Activated CD4-positive, alpha-beta T cell treated with anti-CD3 and anti-CD28 coated beads, Interleukin-2, amount 10 ng/mL, durations not matched to agents 24 days and 14 days (primary cell): ENCODE data around the gene TSHZ1. TPM values are rescaled to one million over a fixed set of nuclear protein-coding genes. Genes with fewer than 3 reads are reported as not detected.
A peak's percentile ranks its signal among the peaks of the same experiment; 100 is the strongest.

Source experiments
- DNase-seq: peaks from one replicate; pipeline ENCODE4 v3.0.0; 2022
- H3K27ac Mint-ChIP-seq: one replicate; pipeline ENCODE4 v1.8.0; 2022; ENCODE audit warnings: mild to moderate bottlenecking, mixed read lengths
- H3K27me3 Mint-ChIP-seq: one replicate; pipeline ENCODE4 v1.8.0; 2022; ENCODE audit warnings: mixed read lengths
- H3K36me3 Mint-ChIP-seq: one replicate; pipeline ENCODE4 v1.8.0; 2022; ENCODE audit warnings: low read depth, mild to moderate bottlenecking, mixed read lengths
- H3K4me1 Mint-ChIP-seq: one replicate; pipeline ENCODE4 v1.8.0; 2021; ENCODE audit warnings: mixed read lengths
- H3K4me3 Mint-ChIP-seq: one replicate; pipeline ENCODE4 v1.8.0; 2022; ENCODE audit warnings: mild to moderate bottlenecking, moderate library complexity, mixed read lengths
- H3K9me3 Mint-ChIP-seq: one replicate; pipeline ENCODE4 v1.8.0; 2021; ENCODE audit warnings: mixed read lengths
- intact Hi-C: fragments of 100-400 bp; cut with micrococcal nuclease; formaldehyde crosslinking; loops from one replicate; pipeline ENCODE4 v1.15.1; 2023
- total RNA-seq: library from RNA; stranded (reverse); gene quantifications from 2 replicates; pipeline ENCODE4 v1.2.3, GENCODE V29; 2022

TSHZ1 gene
- total RNA-seq, 1 donor from 2014 or later = 12.4 TPM

DNA sequence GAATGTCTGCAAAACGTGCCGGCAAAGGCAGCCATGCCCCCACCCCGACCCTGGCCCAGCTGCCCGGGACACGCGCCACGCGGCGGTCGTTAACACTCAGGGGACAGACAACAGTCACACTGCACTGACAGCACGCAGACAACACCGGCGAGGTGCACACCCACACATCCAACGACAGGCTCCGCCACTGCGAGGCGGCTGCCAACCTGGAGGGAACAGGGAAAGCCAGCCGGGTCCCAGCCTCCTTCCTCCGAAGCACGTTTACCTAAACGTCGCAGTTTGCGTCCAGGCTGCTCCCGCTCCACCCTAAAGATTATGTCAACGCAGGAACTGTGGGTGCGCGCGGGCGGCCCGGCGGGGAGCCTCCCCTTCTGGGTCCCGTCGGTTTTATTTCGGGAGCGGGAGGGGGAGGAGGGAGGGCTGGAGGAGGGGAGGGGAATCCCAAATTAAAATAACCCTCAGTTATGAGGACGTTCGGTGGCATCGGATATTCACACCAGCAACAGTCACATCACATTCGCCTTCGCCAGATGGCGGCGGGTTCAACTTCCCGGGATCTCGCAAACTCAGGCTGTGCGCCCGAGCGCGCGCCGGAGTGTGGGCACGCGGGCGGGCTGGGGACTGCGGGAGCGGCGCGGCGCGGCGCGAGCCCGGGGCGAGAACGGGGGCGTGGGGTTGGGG, 2.3 kb upstream of the TSHZ1 start:
- DNase-seq = peak; percentile 83
- Mint-ChIP-seq H3K27me3 (peaks cover 24% of the 10 kb centered on the region), H3K36me3 (peaks cover 18% of the 10 kb centered on the region), H3K27ac (peak overlapping the region; percentile 93), H3K9me3 (no peaks in the 10 kb centered on the region), H3K4me3 (peak overlapping the region; percentile 91), H3K4me1 (peaks cover 42% of the 10 kb centered on the region)
- intact Hi-C loops = loop anchor here (2.0 to 5.0 kb wide), 3 partner anchors 216 to 611 kb away; partner anchors contain the start of gene ZNF407

DNA sequence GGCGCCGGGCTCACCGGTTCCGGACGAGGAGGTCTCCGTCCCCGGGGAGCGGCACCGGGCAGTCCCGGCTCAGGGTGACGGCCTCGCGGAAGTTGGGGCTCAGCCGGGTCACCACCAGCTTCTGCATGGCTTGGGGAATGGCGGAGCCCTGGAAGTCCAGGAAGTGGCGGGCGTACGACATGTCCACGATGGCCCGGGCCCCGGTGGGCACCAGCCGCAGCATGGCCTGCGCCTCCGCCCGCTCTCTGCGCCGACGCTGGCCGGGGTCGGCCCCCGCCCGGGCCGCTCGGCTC, 1.8 kb upstream of the TSHZ1 start:
- DNase-seq = no peak
- H3K4me3 Mint-ChIP-seq = peak overlapping the region; percentile 91
- no peaks in the 10 kb centered on the region for H3K9me3 Mint-ChIP-seq
- peaks cover 45% of the 10 kb centered on the region for H3K4me1 Mint-ChIP-seq
- peaks cover 24% of the 10 kb centered on the region for H3K27me3 Mint-ChIP-seq
- H3K27ac Mint-ChIP-seq = peak overlapping the region; percentile 93
- peaks cover 18% of the 10 kb centered on the region for H3K36me3 Mint-ChIP-seq
- intact Hi-C loops = loop anchor here (2.0 to 5.0 kb wide), 3 partner anchors 216 to 612 kb away; partner anchors contain the start of gene ZNF407

GRCh38 chr18:75209129-75209950, 1.3 kb upstream of the TSHZ1 start, which contains the start of gene PTGR3:
Gene PTGR3, minus strand, starts transcription at chr18:75209139. Its CDS starts 81 bp downstream, at chr18:75209058.
- peak; percentile 94 for DNase-seq
- Mint-ChIP-seq H3K27ac (peak within 1 kb of the TSS; percentile 96), H3K4me1 (peaks cover 50% of the 10 kb centered on the region), H3K9me3 (no peaks in the 10 kb centered on the region), H3K27me3 (peaks cover 24% of the 10 kb centered on the region), H3K36me3 (peaks cover 18% of the 10 kb centered on the region), H3K4me3 (peak within 1 kb of the TSS; percentile 97)
- intact Hi-C loops = loop anchor here (2.0 to 5.0 kb wide), 3 partner anchors 217 to 613 kb away; partner anchors contain the start of gene ZNF407

- intact Hi-C loops = loop anchor here (1.0 to 10.0 kb wide), 8 partner anchors 37 to 1282 kb away; partner anchors contain the start of genes FBXO15, TIMM21 and ZNF407
- H3K4me1 Mint-ChIP-seq = peaks cover 52% of the 10 kb centered on the region
- no peak for DNase-seq
- H3K9me3 Mint-ChIP-seq = no peaks in the 10 kb centered on the region
- peak overlapping the region; percentile 97 for H3K4me3 Mint-ChIP-seq
- H3K27me3 Mint-ChIP-seq = peaks cover 24% of the 10 kb centered on the region
- peaks cover 20% of the 10 kb centered on the region for H3K36me3 Mint-ChIP-seq
- H3K27ac Mint-ChIP-seq = peak overlapping the region; percentile 95
Observed at GRCh38 chr18:75209951-75210258, 692 bp upstream of the TSHZ1 start.

GRCh38 chr18:75211002-75211621, 515 bp downstream of the TSHZ1 start:
- H3K4me1 Mint-ChIP-seq = peaks cover 48% of the 10 kb centered on the region
- DNase-seq = peak; percentile 80
- H3K27ac Mint-ChIP-seq = peak overlapping the region; percentile 95
- intact Hi-C loops = loop anchor here (5.0 to 10.0 kb wide), 3 partner anchors 1066 to 1281 kb away; partner anchors contain the start of genes FBXO15 and TIMM21
- H3K9me3 Mint-ChIP-seq = no peaks in the 10 kb centered on the region
- peaks cover 12% of the 10 kb centered on the region for H3K27me3 Mint-ChIP-seq
- peak overlapping the region; percentile 97 for H3K4me3 Mint-ChIP-seq
- H3K36me3 Mint-ChIP-seq = peaks cover 16% of the 10 kb centered on the region

GRCh38 chr18:75211626-75211952, 992 bp downstream of the TSHZ1 start:
- Mint-ChIP-seq H3K9me3 (no peaks in the 10 kb centered on the region), H3K36me3 (peaks cover 18% of the 10 kb centered on the region), H3K4me1 (peaks cover 52% of the 10 kb centered on the region), H3K27ac (no peak overlapping the region), H3K4me3 (no peak overlapping the region), H3K27me3 (peaks cover 7% of the 10 kb centered on the region)
- intact Hi-C loops = loop anchor here (5.0 to 10.0 kb wide), 3 partner anchors 1067 to 1281 kb away; partner anchors contain the start of genes FBXO15 and TIMM21
- DNase-seq = no peak

DNA sequence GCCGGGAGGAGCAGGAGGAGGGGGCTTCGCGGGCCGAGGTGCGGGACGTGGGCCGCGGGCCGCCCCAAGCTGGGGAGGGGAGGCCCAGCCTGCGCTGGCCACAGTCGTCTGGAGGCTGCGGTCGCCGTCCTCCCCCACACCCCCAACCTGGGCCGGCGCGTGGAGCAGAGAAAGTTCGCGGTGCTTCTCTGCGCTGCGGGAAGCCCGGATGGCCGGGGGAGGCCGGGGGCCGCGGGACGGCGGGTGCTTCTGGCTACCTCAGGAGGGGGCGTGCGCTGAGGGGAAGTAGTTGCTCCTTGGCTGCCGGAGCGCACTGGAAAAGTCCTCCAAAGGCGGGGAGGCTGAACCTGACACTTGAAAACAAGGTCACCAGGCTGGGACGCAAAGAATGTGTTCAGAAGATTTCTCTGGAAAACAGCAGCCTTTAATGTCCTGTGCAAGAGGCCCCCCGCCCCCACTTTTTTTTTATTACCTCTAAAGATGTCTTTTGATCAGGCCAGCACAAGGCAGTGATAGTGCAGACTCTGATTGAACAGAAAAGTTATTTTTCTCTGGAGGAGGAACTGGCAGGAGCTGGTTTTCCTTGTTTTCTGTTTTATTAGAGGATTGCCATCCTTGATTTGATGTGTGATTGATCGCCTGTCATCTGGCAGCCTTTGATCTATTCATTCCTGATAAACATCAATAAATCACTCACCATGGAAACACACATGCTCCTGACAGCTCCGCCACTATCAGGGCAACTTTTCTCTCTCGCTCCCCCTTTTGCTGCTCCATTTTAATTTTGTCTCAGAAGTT, 1.6 kb downstream of the TSHZ1 start:
- H3K27me3 Mint-ChIP-seq = peaks cover 5% of the 10 kb centered on the region
- H3K36me3 Mint-ChIP-seq = peaks cover 17% of the 10 kb centered on the region
- peak; percentile 81 for DNase-seq
- peak overlapping the region; percentile 85 for H3K4me3 Mint-ChIP-seq
- H3K27ac Mint-ChIP-seq = peak overlapping the region; percentile 75
- intact Hi-C loops = loop anchor here (5.0 to 10.0 kb wide), 3 partner anchors 1067 to 1280 kb away; partner anchors contain the start of genes FBXO15 and TIMM21
- peaks cover 55% of the 10 kb centered on the region for H3K4me1 Mint-ChIP-seq
- no peaks in the 10 kb centered on the region for H3K9me3 Mint-ChIP-seq

- no peaks in the 10 kb centered on the region for H3K9me3 Mint-ChIP-seq
- peaks cover 12% of the 10 kb centered on the region for H3K36me3 Mint-ChIP-seq
- intact Hi-C loops = loop anchor here (5.0 to 10.0 kb wide), 3 partner anchors 1068 to 1280 kb away; partner anchors contain the start of genes FBXO15 and TIMM21
- H3K27ac Mint-ChIP-seq = peak overlapping the region; percentile 75
- no peak for DNase-seq
- H3K27me3 Mint-ChIP-seq = no peaks in the 10 kb centered on the region
- H3K4me1 Mint-ChIP-seq = peaks cover 49% of the 10 kb centered on the region
- peak overlapping the region; percentile 85 for H3K4me3 Mint-ChIP-seq
Observed at GRCh38 chr18:75212751-75213090, 2.1 kb downstream of the TSHZ1 start.

- Mint-ChIP-seq H3K4me1 (peaks cover 46% of the 10 kb centered on the region), H3K27ac (no peak overlapping the region), H3K4me3 (no peak overlapping the region), H3K9me3 (no peaks in the 10 kb centered on the region), H3K27me3 (no peaks in the 10 kb centered on the region), H3K36me3 (peaks cover 12% of the 10 kb centered on the region)
- DNase-seq = no peak
- intact Hi-C loops = loop anchor here (5.0 to 10.0 kb wide), 3 partner anchors 1069 to 1279 kb away; partner anchors contain the start of genes FBXO15 and TIMM21
Observed at GRCh38 chr18:75213611-75214331, 3.2 kb downstream of the TSHZ1 start.

GRCh38 chr18:75214332-75214690, 3.7 kb downstream of the TSHZ1 start:
- no peak for DNase-seq
- Mint-ChIP-seq H3K9me3 (no peaks in the 10 kb centered on the region), H3K4me3 (no peak overlapping the region), H3K4me1 (peaks cover 46% of the 10 kb centered on the region), H3K27me3 (no peaks in the 10 kb centered on the region), H3K36me3 (peaks cover 12% of the 10 kb centered on the region), H3K27ac (no peak overlapping the region)
- intact Hi-C loops = loop anchor here (5.0 to 10.0 kb wide), 3 partner anchors 1070 to 1278 kb away; partner anchors contain the start of genes FBXO15 and TIMM21

DNA sequence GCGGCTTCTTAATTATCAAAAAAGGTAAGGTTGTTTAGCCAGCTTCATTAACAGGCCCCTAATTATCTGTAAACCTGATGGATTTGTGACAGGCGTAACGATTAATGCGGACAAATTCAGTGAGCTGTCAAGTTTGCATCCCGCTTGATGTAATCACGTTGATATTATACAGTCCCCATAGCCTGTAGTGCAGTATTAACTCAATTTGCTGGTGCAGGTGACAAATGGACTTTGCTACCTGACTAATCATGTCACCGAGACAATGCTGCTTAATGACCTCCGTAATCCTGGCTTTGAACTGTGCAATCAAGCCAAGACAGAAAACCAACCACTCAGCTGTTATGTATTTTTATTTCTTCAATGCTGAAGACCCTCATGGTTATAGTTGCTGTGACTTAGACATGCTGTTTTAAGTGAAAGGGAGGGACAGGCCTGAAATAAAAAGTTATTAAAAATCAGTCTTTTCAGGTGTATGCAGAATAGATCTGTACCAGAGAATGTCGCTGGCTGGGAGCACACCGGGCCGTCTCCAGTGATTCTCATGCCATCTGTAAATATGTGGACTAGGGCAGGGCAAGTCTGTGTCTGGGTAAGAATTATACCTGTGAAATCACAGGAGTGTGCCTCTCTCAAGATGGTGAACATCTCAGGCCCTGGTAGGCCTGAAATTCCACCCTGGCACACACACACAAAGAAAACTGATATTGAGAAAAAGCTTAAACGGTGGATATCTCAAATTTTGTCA, 4.3 kb downstream of the TSHZ1 start:
- H3K27me3 Mint-ChIP-seq = no peaks in the 10 kb centered on the region
- peaks cover 46% of the 10 kb centered on the region for H3K4me1 Mint-ChIP-seq
- peaks cover 12% of the 10 kb centered on the region for H3K36me3 Mint-ChIP-seq
- no peaks in the 10 kb centered on the region for H3K9me3 Mint-ChIP-seq
- H3K4me3 Mint-ChIP-seq = no peak overlapping the region
- no peak overlapping the region for H3K27ac Mint-ChIP-seq
- DNase-seq = no peak
- intact Hi-C loops = loop anchor here (5.0 to 10.0 kb wide), 3 partner anchors 1070 to 1277 kb away; partner anchors contain the start of genes FBXO15 and TIMM21

DNA sequence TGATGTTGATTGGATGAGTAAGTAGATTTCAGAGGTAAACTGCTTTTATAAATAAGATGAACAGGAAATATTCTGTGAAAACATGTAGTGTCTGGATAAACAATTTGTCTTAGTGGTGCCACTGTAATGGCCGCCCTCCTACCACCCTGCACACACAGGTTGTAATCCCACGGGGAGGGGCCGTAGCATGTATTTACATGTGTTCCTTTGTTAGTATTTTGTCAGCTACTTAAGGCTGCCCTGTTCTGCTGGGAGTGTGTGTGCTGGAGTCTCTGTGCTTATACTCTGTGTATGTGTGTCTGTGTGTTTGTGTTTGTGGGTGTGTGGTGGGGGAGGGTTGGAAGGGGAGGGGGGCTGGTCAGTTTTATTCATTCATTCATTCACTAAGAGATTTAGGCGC, 5.1 kb downstream of the TSHZ1 start:
- no peaks in the 10 kb centered on the region for H3K27me3 Mint-ChIP-seq
- H3K9me3 Mint-ChIP-seq = no peaks in the 10 kb centered on the region
- no peak for DNase-seq
- intact Hi-C loops = loop anchor here (10.0 kb wide), 2 partner anchors 1071 to 1159 kb away; partner anchors contain the start of genes FBXO15 and TIMM21
- H3K36me3 Mint-ChIP-seq = peaks cover 11% of the 10 kb centered on the region
- peaks cover 45% of the 10 kb centered on the region for H3K4me1 Mint-ChIP-seq
- H3K4me3 Mint-ChIP-seq = peak overlapping the region; percentile 11
- H3K27ac Mint-ChIP-seq = peak overlapping the region; percentile 39
